Lower leg skin (tissue), 3 donors: Measurements from ENCODE around the gene TMEM97.

Experiments
- POLR2A ChIP-seq, 2 donors: fragments of 450-650 bp; IDR thresholded peaks; one replicate each; pipeline ENCODE4 v1.6.1; 2016 to 2017; ENCODE audit warnings: antibody characterized with exemption in 2 of 2, mild to moderate bottlenecking in 1 of 2, moderate library complexity in 1 of 2
- TF ChIP-seq, protein P1 (sequence below), 3 donors: fragments of 450-650 bp; IDR thresholded peaks; one replicate each; pipeline ENCODE4 v1.5.1; 2016; ENCODE audit warnings: antibody characterized with exemption in 3 of 3, mild to moderate bottlenecking in 3 of 3, moderate library complexity in 2 of 3

GRCh38 chr17:28366605-28367004, 47.6 kb downstream of the TMEM97 start:
- TF ChIP-seq, protein P1, sequence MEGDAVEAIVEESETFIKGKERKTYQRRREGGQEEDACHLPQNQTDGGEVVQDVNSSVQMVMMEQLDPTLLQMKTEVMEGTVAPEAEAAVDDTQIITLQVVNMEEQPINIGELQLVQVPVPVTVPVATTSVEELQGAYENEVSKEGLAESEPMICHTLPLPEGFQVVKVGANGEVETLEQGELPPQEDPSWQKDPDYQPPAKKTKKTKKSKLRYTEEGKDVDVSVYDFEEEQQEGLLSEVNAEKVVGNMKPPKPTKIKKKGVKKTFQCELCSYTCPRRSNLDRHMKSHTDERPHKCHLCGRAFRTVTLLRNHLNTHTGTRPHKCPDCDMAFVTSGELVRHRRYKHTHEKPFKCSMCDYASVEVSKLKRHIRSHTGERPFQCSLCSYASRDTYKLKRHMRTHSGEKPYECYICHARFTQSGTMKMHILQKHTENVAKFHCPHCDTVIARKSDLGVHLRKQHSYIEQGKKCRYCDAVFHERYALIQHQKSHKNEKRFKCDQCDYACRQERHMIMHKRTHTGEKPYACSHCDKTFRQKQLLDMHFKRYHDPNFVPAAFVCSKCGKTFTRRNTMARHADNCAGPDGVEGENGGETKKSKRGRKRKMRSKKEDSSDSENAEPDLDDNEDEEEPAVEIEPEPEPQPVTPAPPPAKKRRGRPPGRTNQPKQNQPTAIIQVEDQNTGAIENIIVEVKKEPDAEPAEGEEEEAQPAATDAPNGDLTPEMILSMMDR (IDR thresholded peaks at IDR 0.05) = no peak
- no peak for TF ChIP-seq POLR2A (IDR thresholded peaks at IDR 0.05)
